DMS53 treated with DMSO at 0.1 percent for 48 hours (cell line): ENCODE results near the gene DUSP9.

Experiments used
- DNase-seq: peaks from one replicate; lab custom pipeline; 2025; ENCODE audit not compliant: unreplicated experiment; lab: John Stamatoyannopoulos, UW

The DUSP9 gene

DNA sequence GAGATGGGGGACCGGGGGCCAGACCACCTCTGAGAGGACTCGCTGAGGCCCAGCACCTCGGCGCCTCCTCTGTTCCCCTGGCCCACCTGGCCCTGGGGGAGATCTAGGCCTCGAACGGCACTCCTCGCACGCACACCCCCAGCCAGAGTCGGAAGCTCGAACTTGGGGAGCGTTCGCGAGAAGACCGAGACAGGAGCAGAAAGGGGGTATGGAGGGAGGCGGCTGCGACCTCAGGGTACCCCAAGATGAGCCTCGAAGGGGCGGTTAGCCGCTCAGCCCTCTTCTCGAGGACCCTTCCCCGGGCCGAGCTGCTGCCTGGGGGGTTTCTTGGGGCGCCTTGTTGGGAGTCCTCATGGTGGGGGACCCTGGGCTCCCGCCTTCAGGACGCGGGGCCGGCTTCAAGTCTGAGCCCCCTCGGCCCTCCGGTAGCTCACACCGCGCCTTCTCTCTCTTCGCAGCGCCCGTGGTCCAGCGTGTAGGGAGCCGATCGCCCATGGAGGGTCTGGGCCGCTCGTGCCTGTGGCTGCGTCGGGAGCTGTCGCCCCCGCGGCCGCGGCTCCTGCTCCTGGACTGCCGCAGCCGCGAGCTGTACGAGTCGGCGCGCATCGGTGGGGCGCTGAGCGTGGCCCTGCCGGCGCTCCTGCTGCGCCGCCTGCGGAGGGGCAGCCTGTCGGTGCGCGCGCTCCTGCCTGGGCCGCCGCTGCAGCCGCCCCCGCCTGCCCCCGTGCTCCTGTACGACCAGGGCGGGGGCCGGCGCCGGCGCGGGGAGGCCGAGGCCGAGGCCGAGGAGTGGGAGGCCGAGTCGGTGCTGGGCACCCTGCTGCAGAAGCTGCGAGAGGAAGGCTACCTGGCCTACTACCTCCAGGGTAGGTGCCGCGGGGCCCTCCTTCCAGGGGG is 706 bp downstream of the DUSP9 start:
- no peak for DNase-seq

DNA sequence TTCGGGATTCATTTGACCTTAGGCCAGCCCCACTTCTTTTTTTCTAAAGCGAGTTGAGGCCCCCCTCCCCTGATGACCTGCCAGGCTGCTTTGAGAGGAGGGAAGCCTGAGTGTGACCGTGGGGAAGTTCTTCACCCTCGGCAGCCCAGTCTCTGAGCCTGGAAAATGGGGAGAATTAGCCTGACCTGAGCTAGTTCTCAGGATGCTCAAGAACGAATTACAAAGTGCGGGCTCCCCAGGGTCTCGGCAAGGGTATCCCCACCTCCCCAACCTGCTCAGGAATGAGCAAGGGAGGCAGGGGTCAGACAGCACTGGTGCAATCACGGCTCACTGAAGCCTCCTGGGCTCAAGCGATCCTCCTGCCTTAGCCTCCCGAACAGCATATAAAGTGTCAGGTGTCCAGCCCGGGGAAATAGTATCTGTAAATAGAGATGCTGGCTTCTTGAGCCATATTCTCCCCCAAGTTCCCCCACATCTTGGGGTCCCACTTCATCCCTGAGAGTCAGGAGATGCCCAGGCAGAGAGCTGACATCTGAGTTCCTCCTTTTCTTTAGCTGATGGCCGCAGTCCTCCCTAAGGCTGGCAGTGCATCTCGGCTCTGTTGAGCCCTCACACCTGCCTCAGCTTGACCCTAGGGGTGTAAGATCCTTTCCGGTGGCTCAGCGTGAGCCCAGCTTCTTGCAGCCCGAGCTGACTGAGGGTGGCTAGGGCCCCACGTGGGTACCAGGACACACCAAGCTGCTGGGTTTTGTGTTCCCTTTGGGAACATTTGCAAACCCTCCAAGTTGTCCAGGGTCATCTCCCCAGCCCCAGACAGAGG is 1.6 kb downstream of the DUSP9 start:
- DNase-seq, result no peak

DNA sequence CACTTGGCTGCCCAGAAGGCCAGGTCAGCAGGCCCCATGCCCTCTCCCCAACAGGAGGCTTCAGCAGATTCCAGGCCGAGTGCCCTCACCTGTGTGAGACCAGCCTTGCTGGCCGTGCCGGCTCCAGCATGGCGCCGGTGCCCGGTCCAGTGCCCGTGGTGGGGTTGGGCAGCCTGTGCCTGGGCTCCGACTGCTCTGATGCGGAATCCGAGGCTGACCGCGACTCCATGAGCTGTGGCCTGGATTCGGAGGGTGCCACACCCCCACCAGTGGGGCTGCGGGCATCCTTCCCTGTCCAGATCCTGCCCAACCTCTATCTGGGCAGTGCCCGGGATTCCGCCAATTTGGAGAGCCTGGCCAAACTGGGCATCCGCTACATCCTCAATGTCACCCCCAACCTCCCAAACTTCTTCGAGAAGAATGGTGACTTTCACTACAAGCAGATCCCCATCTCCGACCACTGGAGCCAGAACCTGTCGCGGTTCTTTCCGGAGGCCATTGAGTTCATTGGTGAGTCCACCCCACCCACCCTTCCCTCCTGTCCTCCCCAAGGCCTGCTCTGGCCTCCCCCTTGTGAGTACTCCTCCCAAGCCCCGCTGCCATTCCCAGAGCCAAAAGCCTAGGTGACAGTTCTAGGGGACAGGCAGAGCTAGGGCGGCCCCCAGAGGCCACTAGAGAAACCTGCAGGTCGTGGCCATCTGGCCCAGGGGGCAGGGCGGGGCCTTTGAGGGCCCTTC is 2.3 kb downstream of the DUSP9 start:
- DNase-seq, result peak; percentile 44

DNA sequence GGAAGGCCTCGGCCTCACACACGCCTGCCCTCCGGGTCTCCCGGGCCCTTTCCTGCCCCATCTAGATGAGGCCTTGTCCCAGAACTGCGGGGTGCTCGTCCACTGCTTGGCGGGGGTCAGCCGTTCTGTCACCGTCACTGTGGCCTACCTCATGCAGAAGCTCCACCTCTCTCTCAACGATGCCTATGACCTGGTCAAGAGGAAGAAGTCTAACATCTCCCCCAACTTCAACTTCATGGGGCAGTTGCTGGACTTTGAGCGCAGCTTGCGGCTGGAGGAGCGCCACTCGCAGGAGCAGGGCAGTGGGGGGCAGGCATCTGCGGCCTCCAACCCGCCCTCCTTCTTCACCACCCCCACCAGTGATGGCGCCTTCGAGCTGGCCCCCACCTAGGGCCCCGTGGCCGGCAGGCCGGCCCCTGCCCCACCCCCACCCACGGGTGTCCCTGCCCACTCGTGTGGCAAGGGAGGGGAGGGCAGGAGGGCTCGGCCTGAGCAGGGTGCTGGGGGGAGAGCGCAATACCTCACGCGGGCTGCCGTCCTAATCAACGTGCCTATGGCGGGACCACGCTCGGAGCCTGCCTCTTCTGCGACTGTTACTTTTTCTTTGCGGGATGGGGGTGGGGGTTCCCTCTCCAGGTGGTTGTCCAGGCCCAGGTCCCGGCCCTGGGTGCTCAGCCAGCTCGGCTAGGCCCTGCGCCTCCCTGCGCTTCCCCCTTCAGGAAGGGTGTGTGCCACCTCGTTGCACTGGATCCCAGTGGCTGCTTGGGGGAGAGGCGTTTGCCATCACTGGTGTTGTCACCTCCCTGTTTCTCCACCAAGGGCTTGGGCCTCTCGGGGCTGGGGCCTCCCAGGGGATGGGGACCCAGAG is 3.1 kb downstream of the DUSP9 start:
- DNase-seq, result no peak

DNA sequence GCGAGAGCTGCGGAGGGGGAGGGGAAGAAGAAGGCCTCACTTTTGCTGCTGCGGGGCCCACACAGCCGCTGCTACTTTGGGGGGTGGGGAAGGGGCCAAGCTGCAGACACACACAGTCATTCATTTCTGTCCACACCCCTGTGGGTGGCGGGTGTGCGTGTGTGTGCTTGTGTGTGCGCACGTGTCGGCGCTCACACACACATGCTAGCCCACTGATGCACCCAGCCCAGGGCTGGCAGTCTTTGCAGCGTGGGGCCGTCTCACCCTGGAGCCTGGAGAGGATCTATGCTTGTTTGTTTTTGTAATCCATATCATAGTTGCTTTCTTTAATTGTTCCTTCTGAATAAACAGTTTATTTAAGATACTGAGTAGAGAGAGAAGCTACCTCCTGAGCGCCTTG is 4.0 kb downstream of the DUSP9 start:
- no peak for DNase-seq

DNA sequence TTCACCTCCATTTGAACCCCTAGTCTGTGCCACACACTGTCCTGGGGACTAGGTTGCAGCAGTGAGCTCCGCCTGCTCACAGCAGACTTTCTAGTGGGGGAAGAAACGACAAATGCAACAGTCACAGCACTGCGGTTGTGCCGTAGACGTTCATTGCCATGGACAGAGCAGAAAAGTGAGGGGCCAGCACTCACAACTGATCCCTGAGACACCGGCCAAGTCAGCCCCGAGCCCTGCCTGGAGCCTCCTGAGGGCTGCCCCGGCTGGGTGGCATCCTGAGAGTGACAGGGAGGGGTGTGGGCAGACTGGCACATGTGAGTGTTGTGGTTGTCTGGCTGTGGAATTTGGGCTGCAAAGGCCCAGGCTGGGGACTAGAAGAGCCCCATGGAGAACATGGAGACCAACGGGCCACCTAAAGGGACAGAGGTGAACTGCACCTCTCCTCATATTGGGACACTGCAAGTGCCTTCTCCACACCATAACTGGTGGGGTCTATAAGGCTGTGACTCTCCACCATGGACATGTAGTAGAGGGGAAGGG is 4.6 kb downstream of the DUSP9 start:
- DNase-seq, result no peak

DNA sequence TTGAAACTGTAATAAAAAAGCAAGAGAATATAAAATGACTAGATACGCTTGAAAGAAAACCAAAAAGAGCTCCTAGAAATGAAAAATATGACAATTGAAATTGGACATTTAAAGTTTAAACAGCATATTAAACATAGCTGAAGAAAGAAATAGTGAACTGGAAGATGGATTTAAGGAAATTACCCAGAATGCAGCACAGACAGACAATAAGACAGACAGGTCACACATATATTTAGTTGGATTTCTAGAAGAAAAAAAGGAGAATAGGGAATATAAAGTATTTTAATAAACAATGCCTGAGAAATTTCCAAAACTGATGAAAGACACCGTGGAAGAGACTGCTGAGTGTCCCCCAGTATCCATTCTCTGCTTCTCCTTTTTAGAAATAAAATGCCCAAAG is 6.6 kb downstream of the DUSP9 start:
- no peak for DNase-seq

DNA sequence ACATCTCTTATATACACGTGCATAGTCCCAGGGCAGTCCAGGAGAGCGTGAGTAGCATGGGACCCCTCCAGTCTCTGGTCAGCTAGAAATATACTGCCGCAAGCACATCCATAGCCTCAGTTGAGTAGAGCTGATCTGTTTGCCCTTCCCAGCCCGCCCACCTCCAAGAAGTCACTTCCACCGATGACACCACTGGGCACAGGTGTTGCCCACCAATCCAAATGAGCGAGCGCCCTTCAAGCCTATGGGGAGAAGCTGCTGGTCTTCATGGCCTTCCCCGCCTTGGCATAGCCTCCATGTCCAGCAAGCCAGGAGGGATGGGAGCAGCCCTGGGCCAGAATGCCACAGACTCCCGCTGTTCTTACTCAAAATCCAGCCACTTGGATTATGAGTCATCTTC is 10.2 kb downstream of the DUSP9 start:
- no peak for DNase-seq

DNA sequence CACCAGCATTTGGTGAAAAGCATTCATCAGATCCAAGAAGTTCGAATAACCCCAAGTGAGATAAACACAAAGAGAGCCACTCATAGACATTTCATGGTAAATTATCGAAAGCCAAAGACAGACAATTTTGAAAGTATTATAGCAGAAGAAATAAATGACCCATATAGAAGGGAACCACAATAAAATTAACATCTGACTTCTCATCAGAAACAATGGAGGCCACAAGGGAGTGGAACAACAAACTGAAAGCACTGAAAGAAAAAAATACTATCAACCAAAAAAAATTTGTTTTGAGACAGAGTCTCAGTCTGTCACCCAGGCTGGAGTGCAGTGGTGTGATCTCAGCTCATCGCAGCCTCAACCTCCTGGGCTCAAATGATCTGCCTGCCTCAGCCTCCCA is 12.3 kb downstream of the DUSP9 start:
- no peak for DNase-seq

DNA sequence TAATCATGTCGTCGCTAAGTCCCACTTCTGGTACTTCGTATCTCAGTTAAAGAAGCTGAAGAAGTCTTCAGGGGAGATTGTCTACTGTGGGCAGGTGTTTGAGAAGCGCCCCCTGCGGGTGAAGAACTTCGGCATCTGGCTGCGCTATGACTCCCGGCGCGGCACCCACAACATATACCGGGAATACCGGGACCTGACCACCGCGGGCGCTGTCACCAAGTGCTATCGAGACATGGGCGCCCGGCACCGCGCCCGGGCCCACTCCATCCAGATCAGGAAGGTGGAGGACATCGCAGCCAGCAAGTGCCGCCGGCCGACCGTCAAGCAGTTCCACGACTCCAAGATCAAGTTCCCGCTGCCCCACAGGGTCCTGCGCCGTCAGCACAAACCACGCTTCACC is 15.3 kb downstream of the DUSP9 start:
- DNase-seq, result no peak

DNA sequence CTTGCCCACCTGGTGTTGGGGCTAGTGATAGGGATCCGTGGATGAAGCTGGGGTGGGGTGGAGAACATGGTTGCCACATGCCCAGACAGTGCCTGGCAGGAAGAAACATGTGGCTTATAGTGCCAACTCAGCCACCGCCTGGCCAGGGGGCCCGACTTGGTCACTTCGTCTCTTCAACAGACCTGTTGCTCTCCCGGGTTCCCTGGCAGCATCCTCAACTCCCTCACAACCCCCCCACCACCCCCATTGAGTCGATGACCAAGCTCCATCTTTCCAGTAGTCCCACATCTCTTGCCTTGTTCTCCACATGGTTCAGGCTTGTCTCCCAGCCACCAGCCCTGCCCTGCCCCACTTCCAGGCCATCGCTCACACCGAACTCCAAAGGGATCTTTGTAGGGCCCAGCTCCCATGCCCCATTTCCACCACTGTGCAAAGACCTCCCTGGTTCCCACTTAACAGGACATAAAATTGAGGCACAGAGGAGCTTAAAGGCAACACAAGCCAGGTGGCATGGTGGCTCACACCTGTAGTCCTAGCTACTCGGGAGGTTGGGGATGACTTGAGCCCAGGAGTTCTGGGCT is 18.8 kb downstream of the DUSP9 start:
- no peak for DNase-seq

DNA sequence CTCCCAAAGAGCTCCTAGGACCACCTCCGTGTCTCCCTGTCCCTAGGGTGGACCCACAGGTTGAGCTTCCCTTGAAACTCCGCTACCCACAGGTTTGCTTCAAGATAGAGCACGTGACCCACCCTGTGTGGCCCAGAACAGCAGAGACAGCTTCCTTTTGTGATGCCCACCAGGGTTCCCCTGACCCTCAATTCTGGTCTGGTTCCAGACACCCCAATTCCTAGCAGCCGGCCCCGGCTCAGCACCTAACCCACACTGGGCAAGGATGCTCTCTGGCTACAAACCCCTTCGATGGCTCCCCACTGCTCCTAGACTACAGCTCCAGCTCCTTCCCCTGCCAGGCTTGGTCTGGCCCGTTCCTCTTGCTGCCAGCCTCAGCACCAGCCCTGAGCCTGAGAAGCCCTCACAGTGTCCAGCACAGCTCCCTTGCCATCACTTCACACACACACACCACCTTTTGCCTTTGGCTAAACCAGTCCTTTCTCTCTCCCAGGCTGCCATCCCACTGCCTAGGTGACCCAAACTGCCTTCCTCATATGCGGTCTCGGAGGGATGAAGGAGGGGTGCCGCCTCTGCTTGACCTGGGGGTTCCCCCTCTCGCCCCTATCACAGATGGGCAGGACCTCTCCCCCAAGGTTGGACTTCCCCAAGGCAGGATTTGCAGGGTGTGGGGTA is 20.4 kb downstream of the DUSP9 start:
- DNase-seq, result no peak

DNA sequence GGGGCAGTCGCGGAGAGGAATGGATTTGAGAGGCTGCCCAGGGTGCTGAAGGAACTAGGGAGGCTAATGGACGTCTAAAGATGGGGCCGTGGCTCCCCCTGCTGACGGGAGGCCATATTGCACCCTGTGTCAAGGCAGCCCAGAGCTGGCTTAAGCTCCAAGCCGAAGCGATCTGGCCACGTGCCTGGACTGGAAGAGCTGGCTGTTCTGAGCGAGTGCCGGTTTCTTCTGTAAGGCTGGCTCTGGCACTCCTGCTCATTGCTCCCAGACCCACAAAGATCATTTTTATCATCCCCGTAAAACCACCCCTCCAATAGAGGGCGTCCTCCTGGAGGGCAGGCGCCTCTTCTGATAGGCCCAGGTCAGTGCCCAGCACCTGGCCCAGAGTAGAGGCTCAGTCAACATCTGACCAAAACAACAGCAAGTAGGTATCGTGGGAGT is 21.0 kb downstream of the DUSP9 start:
- DNase-seq, result peak; percentile 50

DNA sequence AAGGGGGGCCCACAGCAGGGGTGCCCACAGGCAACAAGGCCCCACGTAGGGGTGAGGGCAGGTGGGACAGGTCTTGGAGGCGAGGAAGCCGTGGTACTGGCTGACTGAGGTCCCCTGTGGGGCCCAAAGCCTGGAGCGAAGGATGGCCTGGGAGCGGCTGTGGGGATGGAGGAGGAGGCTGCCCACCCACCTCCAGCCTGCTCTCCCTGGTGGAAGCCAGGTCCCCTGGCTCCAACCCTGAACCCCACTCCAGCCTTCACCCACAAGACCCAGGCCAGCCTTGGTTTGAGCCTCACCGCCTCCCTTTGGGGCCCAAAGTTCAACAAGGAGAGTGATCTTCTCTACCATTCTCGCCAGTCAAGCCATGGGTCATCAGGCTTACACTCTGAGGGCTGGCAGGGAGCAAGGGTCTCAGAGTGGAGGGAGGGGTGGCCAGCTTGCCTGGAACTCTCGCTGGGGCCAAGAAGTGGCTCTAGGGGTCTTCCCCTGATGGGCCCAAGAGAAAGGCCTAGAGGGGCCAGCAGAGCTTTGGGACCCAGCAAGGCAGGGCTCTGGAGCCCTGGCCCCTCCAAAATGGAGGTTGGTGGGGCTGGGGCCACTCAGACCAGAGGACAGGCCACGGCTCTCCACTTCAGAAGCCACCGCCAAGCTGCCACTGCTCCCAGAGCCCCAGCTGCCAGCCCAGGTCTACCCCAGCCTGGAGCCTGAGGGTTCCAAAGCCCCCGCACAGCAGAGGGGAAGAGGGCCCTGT is 21.6 kb downstream of the DUSP9 start:
- DNase-seq, result no peak

DNA sequence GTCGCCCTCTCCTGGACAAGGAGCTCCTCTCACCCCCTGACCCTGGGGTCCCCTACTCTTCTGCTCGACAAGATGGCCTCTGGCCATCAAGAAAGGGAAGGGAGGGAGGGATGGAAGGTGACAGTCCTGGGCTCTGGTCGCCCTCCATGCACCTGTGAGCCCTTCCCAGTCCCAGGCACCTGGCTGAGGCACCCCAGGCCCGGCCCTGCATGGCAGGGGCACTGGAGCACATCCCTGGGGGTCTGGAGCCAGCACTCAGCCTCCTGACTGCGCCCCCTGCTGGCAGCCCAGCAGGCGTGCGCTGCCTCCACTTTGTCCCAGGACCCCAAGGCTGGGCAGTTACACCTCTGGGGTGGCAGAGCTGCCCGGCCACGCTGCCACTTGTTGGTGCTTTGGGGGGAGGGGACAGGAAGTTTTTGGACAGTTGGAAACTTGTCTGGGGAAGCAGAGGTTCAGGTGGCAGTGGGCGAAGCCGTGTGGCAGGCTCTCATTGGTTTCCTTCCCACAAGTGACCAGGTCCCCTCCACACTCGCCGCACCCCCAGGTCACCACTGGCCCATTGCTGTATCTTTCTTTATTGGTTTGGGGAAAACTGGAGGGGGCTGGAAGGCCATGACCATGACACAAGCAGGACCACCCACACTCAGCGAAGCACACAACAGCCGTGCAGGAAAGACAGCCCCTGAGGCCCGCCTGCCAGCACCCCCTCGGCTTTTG is 22.3 kb downstream of the DUSP9 start:
- no peak for DNase-seq

DNA sequence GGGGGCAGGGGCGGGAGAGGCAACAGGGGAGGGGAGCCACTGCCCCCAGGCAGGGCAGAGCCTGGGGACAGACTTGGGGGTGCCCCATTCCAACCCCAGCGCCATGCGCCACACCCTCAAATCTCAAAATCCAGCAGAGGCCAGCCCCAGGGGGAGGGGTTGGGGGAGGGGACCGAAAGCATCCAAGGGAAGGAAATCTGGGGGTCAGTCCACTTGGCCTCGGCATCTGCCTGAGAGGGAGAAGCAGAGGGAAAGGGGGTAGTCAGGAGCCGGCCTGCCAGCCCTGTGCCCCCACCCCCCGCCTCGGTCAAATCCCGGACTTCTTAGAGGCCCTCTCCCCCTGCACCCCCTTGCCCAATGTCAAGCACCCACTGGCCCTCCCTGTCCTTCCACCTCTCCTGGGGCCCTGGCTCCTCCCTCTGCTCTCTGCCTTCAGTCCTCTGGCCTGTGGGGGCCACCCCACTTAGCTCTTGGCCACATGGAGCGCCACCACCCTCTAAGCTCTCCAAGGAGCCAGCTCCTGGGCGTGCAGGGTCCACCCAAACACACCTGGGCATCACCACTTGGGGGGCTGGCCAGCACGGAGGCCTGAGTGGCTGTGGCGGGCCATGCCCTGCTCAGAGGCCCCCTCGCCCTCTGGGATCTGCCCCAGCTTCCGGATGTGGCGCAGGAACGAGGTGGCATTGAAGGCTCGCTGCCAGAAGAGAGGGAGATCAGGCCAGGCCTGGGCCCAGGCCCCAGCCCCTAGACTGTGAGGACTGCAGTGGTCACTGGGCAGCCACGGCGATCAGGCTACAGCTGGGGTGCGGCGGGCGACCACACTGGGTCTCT is 23.1 kb downstream of the DUSP9 start:
- DNase-seq, result no peak
